ENCODE results near the gene KBTBD3.

DNA sequence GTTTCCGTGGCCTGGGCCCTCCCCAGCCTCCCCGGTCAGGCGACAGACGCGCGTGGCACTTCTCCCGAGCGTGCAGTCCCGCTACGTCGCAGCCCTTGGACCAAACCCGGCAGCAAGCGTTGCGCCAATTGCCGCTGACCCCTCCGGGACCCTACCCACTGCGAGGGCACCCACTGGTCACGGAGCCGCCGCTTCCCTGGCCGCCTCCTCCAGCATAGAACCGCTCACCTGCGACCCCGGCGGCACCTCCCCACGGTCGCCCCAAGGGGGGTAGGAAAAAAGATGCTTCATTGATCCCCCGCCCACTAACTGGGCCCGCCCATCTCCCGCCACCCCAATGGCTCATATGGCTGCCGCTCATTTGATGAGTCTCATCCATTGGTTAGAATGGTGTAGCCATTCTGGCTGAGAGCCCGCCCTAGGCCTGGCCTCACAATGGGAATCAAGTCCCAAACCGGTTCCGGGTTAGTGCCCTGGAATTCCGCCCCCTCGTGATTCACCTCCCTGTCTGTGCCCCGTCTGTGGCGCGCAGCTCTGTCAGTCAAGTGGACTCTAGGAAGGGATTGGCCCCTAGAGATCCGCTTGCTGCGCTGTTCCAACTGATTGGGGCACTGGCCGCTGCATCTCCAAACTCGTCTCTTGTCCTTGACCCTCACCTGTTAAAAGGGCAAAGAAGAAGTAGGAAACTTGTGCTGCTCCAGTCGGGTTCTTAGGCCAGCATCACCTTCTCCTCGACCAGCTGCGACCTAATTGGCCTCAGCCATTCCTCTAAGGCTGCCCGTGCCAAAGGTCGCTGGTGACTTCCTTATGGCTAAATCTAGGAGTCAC is 55.0 kb downstream of the KBTBD3 start, which contains the start of gene MSANTD4:
- TF ChIP-seq, protein P1, sequence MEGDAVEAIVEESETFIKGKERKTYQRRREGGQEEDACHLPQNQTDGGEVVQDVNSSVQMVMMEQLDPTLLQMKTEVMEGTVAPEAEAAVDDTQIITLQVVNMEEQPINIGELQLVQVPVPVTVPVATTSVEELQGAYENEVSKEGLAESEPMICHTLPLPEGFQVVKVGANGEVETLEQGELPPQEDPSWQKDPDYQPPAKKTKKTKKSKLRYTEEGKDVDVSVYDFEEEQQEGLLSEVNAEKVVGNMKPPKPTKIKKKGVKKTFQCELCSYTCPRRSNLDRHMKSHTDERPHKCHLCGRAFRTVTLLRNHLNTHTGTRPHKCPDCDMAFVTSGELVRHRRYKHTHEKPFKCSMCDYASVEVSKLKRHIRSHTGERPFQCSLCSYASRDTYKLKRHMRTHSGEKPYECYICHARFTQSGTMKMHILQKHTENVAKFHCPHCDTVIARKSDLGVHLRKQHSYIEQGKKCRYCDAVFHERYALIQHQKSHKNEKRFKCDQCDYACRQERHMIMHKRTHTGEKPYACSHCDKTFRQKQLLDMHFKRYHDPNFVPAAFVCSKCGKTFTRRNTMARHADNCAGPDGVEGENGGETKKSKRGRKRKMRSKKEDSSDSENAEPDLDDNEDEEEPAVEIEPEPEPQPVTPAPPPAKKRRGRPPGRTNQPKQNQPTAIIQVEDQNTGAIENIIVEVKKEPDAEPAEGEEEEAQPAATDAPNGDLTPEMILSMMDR (IDR thresholded peaks at IDR 0.05): peak in 1 of 3 experiments; percentile 4
- no peak for TF ChIP-seq POLR2A (IDR thresholded peaks at IDR 0.05)
